Measurements from ENCODE around the gene URB2.

DNA sequence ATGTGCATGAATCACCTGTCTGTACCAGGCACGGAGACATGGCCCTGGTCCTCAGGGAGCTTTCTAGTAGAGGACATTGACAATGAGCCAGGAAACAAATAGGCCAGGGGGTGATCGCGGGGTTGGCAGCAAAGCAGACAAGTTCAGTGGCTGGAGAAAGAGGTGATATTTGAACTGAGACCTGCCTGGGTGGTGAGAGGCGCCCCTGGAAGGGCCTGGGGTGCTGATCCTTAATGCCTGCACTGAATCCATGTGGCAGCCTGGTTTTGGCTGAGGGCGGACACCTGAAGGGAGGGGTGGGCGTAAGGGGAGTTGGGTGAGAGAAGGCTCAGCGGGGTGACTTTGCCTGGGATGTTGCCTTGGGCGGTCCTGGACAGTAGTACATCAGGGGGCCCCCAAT is 35.9 kb downstream of the URB2 start:
- TF ChIP-seq, protein P1, sequence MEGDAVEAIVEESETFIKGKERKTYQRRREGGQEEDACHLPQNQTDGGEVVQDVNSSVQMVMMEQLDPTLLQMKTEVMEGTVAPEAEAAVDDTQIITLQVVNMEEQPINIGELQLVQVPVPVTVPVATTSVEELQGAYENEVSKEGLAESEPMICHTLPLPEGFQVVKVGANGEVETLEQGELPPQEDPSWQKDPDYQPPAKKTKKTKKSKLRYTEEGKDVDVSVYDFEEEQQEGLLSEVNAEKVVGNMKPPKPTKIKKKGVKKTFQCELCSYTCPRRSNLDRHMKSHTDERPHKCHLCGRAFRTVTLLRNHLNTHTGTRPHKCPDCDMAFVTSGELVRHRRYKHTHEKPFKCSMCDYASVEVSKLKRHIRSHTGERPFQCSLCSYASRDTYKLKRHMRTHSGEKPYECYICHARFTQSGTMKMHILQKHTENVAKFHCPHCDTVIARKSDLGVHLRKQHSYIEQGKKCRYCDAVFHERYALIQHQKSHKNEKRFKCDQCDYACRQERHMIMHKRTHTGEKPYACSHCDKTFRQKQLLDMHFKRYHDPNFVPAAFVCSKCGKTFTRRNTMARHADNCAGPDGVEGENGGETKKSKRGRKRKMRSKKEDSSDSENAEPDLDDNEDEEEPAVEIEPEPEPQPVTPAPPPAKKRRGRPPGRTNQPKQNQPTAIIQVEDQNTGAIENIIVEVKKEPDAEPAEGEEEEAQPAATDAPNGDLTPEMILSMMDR (IDR thresholded peaks at IDR 0.05; ENCODE audit: insufficient read depth, low read depth, low read length) = no peak
- TF ChIP-seq EZH2 (IDR thresholded peaks at IDR 0.05; ENCODE audit: insufficient read depth, low read length) = no peak
